ENCODE data around the gene CDH22. TPM values are rescaled to one million over a fixed set of nuclear protein-coding genes. Genes with fewer than 3 reads are reported as not detected.

The CDH22 gene
- total RNA-seq, 2 experiments from 2014 or later: not detected

DNA sequence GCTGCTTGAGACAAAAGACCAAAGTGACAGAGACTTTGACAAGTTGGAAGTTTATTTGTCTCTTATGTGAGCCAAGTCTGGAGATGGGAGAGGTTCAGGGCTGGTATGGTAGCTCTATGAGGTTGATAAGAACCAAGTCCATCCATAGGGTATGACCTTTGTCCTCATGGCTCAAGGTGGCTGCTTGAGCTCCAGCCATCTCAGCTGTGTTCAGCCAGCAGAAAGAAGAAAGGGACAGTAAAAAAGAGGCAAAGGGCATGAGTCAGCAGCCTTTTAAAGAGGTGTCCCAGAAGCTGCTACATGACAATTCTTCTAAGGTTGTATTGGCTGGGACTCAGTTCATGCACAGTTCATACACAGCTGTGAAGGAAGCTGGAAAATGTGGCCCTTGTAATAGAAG, 141.2 kb downstream of the CDH22 start:
- no peak overlapping the region for H3K4me3 Mint-ChIP-seq
- no peak for DNase-seq
- H3K27me3 Mint-ChIP-seq: peaks cover 10% of the 10 kb centered on the region
- ChIA-PET CTCF (interaction anchor here (1.5 kb wide), 1 partner anchor 34 kb away, joined by 6 read pairs; no protein-coding TSS in a partner anchor), POLR2A (no interaction called here)
- intact Hi-C loops (cut with micrococcal nuclease): no loop called here
- no peaks in the 10 kb centered on the region for H3K4me1 Mint-ChIP-seq (ENCODE audit: low read depth)
- H3K36me3 Mint-ChIP-seq: no peaks in the 10 kb centered on the region
- no peak overlapping the region for H3K27ac Mint-ChIP-seq
- no peaks in the 10 kb centered on the region for H3K9me3 Mint-ChIP-seq

GRCh38 chr20:46164254-46164653, 144.0 kb downstream of the CDH22 start:
- Mint-ChIP-seq H3K27ac (no peak overlapping the region), H3K4me3 (no peak overlapping the region), H3K4me1 (ENCODE audit: low read depth) (no peaks in the 10 kb centered on the region), H3K27me3 (peaks cover 14% of the 10 kb centered on the region), H3K9me3 (no peaks in the 10 kb centered on the region), H3K36me3 (no peaks in the 10 kb centered on the region)
- CTCF ChIA-PET: interaction anchor here (1.0 kb wide), 1 partner anchor 142 kb away, joined by 3 read pairs; no protein-coding TSS in a partner anchor
- DNase-seq: no peak
- intact Hi-C loops (cut with micrococcal nuclease): no loop called here
- POLR2A ChIA-PET: no interaction called here

DNA sequence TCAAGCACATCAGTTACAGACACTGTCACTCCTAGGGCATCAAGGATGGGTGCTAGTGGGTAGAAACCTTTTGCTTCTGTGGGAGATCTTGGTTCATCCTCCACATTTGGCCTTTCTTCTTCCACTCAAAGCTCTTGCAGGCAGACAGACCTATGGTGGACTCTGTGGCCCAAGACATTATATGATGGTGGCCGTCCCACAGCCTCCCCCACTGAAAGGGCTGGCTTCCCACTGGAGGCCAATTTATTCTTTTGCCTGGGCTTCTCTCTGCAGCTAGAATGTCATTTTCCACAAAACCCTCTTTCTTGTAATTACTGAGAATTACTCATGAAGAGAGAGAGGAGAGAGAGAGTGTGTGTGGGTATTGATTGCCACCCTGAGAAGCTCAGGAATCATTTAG, 146.4 kb downstream of the CDH22 start:
- CTCF ChIA-PET: interaction anchor here (1.0 kb wide), 1 partner anchor 9 kb away, joined by 3 read pairs; no protein-coding TSS in a partner anchor
- intact Hi-C loops (cut with micrococcal nuclease): no loop called here

DNA sequence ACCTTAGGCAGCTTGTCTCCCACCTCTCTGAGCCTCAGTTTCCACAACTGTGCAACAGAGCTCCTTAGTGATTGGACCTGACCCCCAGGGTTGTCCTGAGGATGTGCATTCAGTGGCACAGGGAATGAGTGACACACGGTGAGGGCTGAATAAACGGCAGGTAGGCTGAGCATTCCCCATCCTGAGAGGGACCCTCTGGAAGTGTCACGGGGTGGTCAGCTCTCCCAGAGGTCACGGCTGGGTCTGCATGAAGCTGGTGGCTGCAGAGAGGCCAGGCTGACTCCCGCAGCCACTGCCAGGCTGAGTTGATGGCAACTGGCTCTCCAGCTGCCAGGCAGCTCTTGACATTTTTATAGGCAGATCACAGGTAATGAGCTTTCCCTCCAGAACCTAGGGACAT, 147.6 kb downstream of the CDH22 start:
- no peak overlapping the region for H3K27ac Mint-ChIP-seq
- peaks cover 10% of the 10 kb centered on the region for H3K27me3 Mint-ChIP-seq
- no peaks in the 10 kb centered on the region for H3K36me3 Mint-ChIP-seq
- ChIA-PET CTCF (no interaction called here), POLR2A (no interaction called here)
- intact Hi-C loops (cut with micrococcal nuclease): no loop called here
- no peaks in the 10 kb centered on the region for H3K9me3 Mint-ChIP-seq
- no peaks in the 10 kb centered on the region for H3K4me1 Mint-ChIP-seq (ENCODE audit: low read depth)
- H3K4me3 Mint-ChIP-seq: no peak overlapping the region
- no peak for DNase-seq

More for the DNA sequence above, 146.4 kb downstream of the CDH22 start:
- Mint-ChIP-seq H3K36me3 (no peaks in the 10 kb centered on the region), H3K4me1 (ENCODE audit: low read depth) (no peaks in the 10 kb centered on the region), H3K27me3 (peaks cover 10% of the 10 kb centered on the region), H3K27ac (no peak overlapping the region), H3K4me3 (no peak overlapping the region), H3K9me3 (no peaks in the 10 kb centered on the region)
- POLR2A ChIA-PET: no interaction called here
- DNase-seq: no peak

GRCh38 chr20:46159101-46159897, 149.0 kb downstream of the CDH22 start:
- H3K27ac Mint-ChIP-seq: no peak overlapping the region

DNA sequence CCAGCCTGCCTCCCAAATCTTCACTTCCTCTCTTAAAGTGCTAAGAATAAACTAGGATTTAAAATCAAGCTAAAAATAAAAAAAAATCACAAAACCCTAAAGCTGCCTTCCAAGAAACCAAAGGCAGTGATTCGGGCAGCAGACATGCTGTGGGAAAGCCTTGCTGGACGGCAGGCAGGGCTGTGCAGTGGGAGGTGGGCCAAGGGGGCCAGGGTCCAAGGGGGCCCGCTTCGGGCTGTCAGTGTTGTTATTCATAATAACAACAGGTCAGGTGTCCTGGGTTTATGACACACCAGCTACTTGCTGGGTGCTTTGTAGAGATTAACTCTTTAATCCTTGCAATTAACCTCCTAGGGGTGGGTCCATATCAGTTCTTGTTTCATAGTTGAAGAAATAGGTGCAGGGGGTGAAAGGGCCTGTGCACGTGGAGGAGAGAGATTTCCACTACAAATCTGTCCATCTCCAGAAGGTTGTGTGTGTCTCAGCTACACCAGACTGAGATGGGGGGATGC, 149.8 kb downstream of the CDH22 start:
- H3K36me3 Mint-ChIP-seq: no peaks in the 10 kb centered on the region
- no peaks in the 10 kb centered on the region for H3K4me1 Mint-ChIP-seq (ENCODE audit: low read depth)
- CTCF ChIA-PET: no interaction called here

More at GRCh38 chr20:46159101-46159897, 149.0 kb downstream of the CDH22 start:
- CTCF ChIA-PET: no interaction called here
- H3K36me3 Mint-ChIP-seq: no peaks in the 10 kb centered on the region
- peak; percentile 10 for DNase-seq
- H3K9me3 Mint-ChIP-seq: no peaks in the 10 kb centered on the region
- intact Hi-C loops (cut with micrococcal nuclease): no loop called here
- H3K27me3 Mint-ChIP-seq: peaks cover 11% of the 10 kb centered on the region
- H3K4me1 Mint-ChIP-seq (ENCODE audit: low read depth): no peaks in the 10 kb centered on the region
- POLR2A ChIA-PET: no interaction called here
- H3K4me3 Mint-ChIP-seq: no peak overlapping the region

GRCh38 chr20:46157625-46158024, 150.7 kb downstream of the CDH22 start:
- POLR2A ChIA-PET: no interaction called here
- H3K36me3 Mint-ChIP-seq: no peaks in the 10 kb centered on the region
- DNase-seq: no peak
- H3K27ac Mint-ChIP-seq: no peak overlapping the region
- no peaks in the 10 kb centered on the region for H3K9me3 Mint-ChIP-seq
- peaks cover 7% of the 10 kb centered on the region for H3K27me3 Mint-ChIP-seq
- no peak overlapping the region for H3K4me3 Mint-ChIP-seq
- intact Hi-C loops (cut with micrococcal nuclease): no loop called here
- no peaks in the 10 kb centered on the region for H3K4me1 Mint-ChIP-seq (ENCODE audit: low read depth)
- CTCF ChIA-PET: interaction anchor here (1.0 to 1.5 kb wide), 3 partner anchors 12 to 28 kb away, joined by 3 read pairs; no protein-coding TSS in a partner anchor

More for the DNA sequence above, 149.8 kb downstream of the CDH22 start:
- POLR2A ChIA-PET: no interaction called here
- intact Hi-C loops (cut with micrococcal nuclease): no loop called here
- Mint-ChIP-seq H3K9me3 (no peaks in the 10 kb centered on the region), H3K27me3 (peaks cover 8% of the 10 kb centered on the region), H3K27ac (no peak overlapping the region), H3K4me3 (no peak overlapping the region)
- no peak for DNase-seq

DNA sequence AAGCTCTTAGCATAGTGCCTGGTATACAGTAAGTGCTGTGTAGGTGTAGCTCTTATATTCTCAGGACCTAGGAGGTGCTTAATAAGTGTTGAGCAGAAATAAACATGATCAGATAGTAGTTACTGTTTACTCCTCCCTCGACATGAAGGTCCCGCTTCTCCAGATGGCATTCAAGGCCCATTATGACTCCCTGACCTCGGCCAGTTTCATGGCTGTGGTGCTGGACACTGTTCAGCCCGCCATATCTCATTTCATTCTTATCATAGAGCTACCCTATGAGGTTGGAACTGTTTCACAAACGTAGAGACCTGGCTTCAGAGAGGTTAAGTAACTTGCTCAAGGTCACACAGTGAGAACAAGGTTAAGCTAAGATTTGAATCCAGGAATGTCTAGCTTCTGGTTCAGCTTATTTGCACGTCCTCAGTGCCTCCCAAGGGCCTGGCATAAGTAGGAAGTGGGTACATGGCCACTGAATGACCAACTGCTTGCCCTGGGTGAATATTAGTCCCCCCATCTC, 151.2 kb downstream of the CDH22 start:
- no peak for DNase-seq

GRCh38 chr20:46156065-46156464, 152.2 kb downstream of the CDH22 start:
- no peak for DNase-seq
- Mint-ChIP-seq H3K4me1 (ENCODE audit: low read depth) (no peaks in the 10 kb centered on the region), H3K27me3 (peaks cover 7% of the 10 kb centered on the region), H3K9me3 (no peaks in the 10 kb centered on the region), H3K36me3 (no peaks in the 10 kb centered on the region), H3K27ac (no peak overlapping the region), H3K4me3 (no peak overlapping the region)
- POLR2A ChIA-PET: no interaction called here
- intact Hi-C loops (cut with micrococcal nuclease): no loop called here
- CTCF ChIA-PET: no interaction called here

More for the DNA sequence above, 151.2 kb downstream of the CDH22 start:
- Mint-ChIP-seq H3K9me3 (no peaks in the 10 kb centered on the region), H3K4me1 (ENCODE audit: low read depth) (no peaks in the 10 kb centered on the region), H3K27ac (no peak overlapping the region), H3K27me3 (peaks cover 7% of the 10 kb centered on the region), H3K4me3 (no peak overlapping the region), H3K36me3 (no peaks in the 10 kb centered on the region)
- POLR2A ChIA-PET: no interaction called here
- intact Hi-C loops (cut with micrococcal nuclease): no loop called here
- CTCF ChIA-PET: interaction anchor here (0.6 to 1.5 kb wide), 4 partner anchors 11 to 31 kb away, joined by 3 to 5 read pairs (median 3); no protein-coding TSS in a partner anchor

DNA sequence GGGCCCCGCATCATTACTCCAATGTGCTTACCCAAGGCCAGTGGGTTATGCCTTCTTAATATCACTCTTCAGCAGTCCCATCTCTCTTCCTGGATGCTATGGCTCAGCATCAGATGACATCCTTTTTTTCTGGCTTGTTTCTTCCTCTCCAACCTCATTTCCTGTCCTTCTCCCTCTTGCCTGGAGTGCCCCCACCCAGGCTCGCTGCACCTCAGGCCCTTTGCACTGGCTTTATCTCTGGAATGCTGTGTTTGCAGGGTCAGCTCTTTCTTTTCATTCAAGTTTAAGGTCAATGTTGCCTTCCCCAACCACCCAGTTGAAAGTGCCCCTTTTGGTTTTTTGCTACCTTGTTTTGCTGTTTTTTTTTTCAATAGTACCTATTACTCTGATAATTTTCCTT, 153.5 kb downstream of the CDH22 start:
- Mint-ChIP-seq H3K27ac (no peak overlapping the region), H3K27me3 (peaks cover 6% of the 10 kb centered on the region), H3K9me3 (no peaks in the 10 kb centered on the region), H3K4me3 (no peak overlapping the region), H3K4me1 (ENCODE audit: low read depth) (no peaks in the 10 kb centered on the region), H3K36me3 (no peaks in the 10 kb centered on the region)
- POLR2A ChIA-PET: no interaction called here
- DNase-seq: no peak
- CTCF ChIA-PET: no interaction called here
- intact Hi-C loops (cut with micrococcal nuclease): no loop called here

- peaks cover 3% of the 10 kb centered on the region for H3K27me3 Mint-ChIP-seq
- no peaks in the 10 kb centered on the region for H3K9me3 Mint-ChIP-seq
- H3K4me3 Mint-ChIP-seq: no peak overlapping the region
- POLR2A ChIA-PET: no interaction called here
- intact Hi-C loops (cut with micrococcal nuclease): no loop called here
- DNase-seq: no peak
- H3K27ac Mint-ChIP-seq: no peak overlapping the region
- no peaks in the 10 kb centered on the region for H3K36me3 Mint-ChIP-seq
- H3K4me1 Mint-ChIP-seq (ENCODE audit: low read depth): no peaks in the 10 kb centered on the region
- CTCF ChIA-PET: no interaction called here
These were observed 154.0 kb downstream of the CDH22 start for GRCh38 chr20:46154305-46154704.

GRCh38 chr20:46152824-46153586, 155.3 kb downstream of the CDH22 start:
- peaks cover 3% of the 10 kb centered on the region for H3K27me3 Mint-ChIP-seq
- no peaks in the 10 kb centered on the region for H3K4me1 Mint-ChIP-seq (ENCODE audit: low read depth)
- no peak for DNase-seq
- no peaks in the 10 kb centered on the region for H3K36me3 Mint-ChIP-seq
- ChIA-PET POLR2A (no interaction called here), CTCF (interaction anchor here (0.8 to 1.5 kb wide), 2 partner anchors 13 to 268 kb away, joined by 3 to 5 read pairs; no protein-coding TSS in a partner anchor)
- no peak overlapping the region for H3K27ac Mint-ChIP-seq
- H3K4me3 Mint-ChIP-seq: no peak overlapping the region
- no peaks in the 10 kb centered on the region for H3K9me3 Mint-ChIP-seq
- intact Hi-C loops (cut with micrococcal nuclease): no loop called here

All from activated CD4-positive, alpha-beta memory T cell treated with anti-CD3 and anti-CD28 coated beads for 36 hours (primary cell).